HG02571 (cell line): Measurements from ENCODE around the gene INSR.

Experiments used
- ATAC-seq: cut with Tn5 transposase; IDR thresholded peaks from one replicate; pipeline ENCODE4 v1.9.1; 2021; ENCODE audit warnings: mild to moderate bottlenecking, moderate library complexity; ENCODE audit not compliant: unreplicated experiment

Gene INSR

DNA sequence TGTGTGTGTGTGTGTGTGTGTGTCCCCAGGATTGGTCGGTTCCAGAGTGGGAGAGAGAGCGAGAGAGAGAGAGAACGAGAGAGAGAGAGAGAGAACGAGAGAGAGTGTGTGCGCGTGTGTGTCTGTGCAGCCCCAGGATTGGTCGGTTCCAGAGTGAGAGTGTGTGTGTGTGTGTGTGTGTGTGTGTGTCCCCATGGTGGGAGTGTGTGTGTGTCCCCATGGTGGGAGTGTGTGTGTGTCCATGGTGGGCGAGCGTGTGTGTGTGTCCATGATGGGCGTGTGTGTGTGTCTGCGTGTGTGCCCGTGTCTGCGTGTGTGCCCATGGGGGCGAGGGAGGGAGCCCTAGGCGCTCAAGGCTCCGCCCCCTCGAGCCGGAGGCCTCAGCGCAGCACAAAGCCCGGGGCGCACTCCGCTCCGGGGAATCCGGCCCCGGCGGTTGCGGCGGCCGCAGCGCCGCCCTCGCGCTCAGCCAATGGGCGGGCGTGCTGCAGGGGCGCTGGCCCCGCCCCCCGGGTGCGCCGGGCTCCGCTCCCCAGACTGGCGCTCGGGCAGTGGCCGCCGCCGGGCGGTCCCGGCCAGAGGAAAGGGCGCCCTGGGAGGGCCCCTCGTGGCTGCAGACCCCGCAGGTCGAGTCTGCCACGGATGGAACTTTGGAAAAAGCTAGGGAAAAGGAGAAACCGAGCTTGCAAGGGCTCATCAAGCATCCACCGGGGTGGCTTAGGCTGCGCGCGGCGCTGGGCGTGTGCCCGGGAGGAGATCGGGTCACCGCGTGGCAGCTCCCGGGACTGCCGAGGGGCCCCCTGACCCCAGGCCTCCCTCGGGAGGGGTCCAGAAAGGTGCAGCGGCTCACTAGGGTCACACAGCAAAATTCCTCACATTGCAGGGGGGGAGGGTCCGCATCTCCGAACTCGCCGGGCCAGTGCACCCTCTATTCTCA lies 96.2 kb downstream of the INSR start:
- ATAC-seq = peak; percentile 74

GRCh38 chr19:7197119-7197759 lies 97.0 kb downstream of the INSR start:
- peak; percentile 61 for ATAC-seq

DNA sequence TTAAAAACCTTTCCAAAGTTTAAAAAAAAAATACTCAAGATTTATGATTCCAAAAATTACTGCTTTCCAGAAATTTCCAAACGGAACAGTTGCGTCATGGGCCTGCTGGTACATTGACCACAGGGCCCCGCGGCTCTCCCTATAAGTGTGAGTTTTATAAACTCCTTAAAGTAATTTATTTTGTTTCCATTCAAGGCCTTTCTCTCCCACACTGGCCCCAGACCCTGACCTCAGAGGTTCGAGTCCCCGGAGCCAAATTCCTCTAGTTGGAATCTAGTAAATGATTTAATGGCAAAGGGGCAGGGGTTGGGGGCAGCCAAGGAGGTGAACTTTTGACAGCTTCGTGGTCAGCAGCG lies 97.5 kb downstream of the INSR start:
- ATAC-seq = no peak

DNA sequence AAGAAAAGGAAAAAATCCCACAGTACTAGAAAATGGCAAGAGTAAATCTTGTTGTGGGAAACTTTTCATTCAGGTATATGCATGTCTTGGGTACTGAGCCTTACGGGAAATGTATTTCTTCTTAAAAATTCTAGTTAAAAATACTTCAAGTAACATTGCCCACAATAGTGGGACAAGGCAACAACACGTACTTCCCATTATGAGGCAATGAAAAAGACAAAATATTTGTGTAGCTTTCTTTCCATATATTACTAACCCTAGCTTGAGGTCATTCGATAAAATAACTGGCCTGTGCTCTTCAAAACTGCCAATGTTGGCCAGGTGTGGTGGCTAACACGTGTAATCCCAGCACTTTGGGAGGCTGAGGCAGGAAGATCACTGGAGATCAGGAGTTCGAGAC lies 99.2 kb downstream of the INSR start:
- ATAC-seq = no peak

DNA sequence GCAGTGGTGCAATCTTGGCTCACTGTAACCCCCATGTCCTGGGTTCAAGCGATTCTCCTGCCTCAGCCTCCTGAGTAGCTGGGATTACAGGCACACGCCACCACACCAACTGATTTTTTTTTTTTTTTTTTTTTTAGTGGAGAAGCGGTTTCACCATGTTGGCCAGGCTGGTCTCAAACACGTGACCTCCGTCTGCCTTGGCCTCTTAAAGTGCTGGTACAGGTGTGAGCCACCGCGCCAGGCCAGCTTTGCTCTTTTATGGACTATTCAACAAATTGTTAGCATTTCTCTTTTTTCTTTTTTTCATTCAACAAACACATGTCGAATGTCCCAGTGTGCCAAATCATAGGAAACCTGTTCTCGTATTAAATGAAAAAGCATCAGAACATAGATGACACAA lies 99.6 kb downstream of the INSR start:
- no peak for ATAC-seq

DNA sequence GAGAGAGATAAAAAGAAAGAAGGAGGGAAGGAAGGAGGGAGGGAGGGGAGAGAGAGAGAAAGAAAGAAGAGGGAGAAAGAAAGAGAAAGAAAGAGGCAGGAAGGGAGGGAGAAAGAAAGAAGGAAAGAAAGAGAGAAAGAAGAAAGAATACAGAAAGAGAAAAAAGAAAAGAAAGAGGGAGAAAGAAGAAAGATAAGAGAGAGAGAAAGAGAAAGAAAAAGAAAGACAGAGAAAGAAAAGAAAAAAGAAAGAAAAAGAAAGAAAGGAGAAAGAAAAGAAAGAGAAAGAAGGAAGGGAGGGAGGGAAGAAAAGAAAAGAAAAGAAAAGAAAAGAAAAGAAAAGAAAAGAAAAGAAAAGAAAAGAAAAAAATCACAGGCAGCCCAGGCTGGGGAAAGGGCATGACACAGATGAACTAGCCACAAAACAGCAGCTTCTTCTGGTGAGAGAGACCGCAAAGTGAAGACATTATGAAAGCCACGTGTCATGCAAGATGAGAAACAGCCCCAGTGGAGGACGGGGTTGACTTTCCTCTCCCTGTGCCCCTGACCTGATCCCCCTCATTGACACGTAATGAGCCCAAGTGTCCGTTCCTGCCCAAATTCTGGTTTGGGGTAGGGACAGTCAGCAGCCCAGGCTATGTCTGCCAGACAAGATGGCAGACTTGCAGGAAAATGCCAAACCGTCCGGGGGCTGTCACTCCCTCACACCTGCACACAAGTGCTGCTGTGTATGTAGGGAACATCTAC lies 102.1 kb downstream of the INSR start:
- no peak for ATAC-seq

- no peak for ATAC-seq
Measured at GRCh38 chr19:7188698-7189629, 105.2 kb downstream of the INSR start.

DNA sequence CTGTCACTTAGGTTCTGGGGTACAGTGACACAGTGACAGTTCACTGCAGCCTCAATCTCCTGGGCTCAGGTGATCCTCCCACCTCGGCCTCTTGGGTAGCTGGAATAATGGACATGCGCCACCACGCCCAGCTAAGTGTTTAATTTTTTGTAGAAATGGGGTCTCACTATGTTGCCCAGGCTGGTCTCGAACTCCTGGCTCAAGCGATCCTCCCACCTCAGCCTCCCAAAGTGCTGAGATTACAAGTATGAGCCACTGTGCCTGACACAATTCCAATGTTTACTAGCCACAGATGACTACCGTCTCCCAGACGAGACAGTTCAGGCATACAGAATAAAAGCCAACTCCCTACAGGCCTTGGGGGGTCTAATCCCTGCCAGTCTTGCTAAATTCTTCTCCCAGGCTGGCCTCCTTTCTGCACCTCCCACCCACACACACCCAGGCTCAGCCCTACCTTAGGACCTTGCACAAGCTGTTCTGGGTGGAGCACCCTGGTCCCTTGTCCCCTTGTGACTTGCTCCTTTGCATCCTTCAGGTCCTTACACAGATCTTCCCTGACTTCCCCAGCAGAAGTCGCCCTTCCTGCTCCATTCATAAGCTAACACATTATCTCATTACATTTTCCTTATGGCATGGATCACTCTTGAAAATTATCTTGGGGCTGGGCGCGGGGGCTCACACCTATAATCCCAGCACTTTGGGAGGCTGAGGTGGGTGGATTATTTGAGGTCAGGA lies 106.4 kb downstream of the INSR start:
- no peak for ATAC-seq

DNA sequence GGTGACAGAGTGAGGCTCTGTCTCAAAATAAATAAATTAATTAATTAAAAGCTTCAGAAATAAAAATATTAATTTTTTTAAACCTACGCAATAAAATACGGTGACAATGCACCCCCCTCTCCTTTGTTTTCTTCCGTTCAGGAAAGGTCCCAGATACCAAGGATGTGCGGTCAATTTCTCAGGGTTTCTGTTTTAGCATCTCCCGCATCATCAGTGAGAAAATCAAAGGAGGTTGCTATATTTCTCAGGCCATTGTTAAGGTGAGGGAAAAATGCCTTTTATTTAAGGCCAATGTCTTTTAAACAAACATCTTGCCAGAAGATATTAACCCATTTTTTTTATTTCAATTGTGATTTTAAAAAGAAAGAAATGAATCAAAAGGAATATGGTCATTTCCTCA lies 111.7 kb downstream of the INSR start:
- no peak for ATAC-seq

DNA sequence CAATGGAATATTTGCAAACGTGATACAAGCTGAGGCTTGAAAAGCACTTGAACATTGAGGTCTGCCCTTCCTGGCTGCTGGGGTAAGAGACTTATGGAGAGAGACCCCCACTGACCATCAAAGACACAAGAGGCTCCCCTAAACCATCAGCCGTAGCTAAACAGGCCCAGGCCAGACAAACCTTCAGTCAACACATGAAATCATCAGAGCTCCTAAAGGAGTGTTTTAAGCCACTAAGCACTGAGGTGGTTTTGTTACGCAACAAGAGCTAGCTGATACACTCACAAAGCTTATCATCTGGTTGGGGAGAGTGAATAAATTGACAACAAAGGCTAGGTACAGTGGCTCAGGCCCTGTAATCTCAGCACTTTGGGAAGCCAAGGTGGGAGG lies 114.3 kb downstream of the INSR start:
- ATAC-seq = no peak

DNA sequence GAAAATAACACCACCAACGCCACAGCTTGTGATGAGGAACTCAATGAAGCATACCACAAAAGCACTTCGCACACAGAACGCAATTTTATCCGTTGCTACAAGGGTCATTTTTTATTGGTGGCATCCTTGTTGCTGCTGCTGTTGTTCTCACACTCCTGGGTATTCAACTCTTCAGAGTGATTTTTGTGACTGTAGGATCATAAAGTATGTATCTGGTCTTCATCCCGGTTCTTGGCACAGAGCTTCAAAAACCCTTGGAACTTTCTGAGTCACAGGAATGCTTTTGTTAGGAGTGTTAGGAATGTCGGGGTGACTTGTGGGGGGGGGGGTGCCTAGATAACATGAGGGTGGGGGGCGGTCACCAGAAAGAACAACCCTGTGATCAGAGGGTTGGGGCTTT lies 116.3 kb downstream of the INSR start:
- no peak for ATAC-seq

- no peak for ATAC-seq
Measured at GRCh38 chr19:7176792-7177191, 117.4 kb downstream of the INSR start.

DNA sequence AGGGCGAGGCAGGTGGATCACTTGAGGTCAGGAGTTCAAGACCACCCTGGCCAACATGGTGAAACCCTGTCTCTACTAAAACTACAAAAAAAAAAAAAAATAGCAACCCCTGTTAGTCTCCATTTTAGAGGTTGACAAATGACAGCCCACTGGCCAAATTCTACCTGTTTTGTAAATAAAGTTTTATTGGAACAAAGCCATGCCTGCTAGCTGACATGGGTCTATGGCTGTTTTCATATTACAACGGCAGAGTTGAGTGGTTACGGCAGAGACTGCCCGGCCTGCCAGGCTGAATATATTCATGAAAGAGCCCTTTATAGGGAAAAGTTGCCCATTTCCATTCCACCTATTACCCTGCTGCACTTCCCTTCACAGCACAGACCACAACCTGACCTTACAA lies 121.4 kb downstream of the INSR start:
- ATAC-seq = no peak

GRCh38 chr19:7170983-7171382 lies 123.2 kb downstream of the INSR start:
- no peak for ATAC-seq

DNA sequence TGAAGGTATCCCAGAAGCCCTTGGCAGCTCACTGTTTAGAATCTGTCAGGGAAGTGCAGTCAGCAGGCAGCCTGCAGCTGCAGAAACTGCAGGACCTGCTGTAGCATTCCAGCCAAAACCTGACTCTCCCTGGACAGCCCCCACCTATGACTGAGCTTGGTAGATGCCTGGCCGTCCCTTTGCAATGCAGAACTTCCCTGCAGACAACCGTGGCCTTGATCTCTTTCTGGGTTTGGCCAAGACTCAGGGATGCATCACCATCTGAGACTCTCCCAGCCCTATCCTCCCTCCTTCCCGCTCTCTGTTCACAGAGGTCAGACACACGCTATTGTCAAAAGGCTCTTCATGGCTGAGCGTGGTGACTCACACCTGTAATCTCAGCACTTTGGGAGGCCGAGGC lies 125.3 kb downstream of the INSR start:
- no peak for ATAC-seq

GRCh38 chr19:7161292-7161691 lies 132.9 kb downstream of the INSR start:
- no peak for ATAC-seq

GRCh38 chr19:7159105-7159933 lies 134.9 kb downstream of the INSR start:
- no peak for ATAC-seq

DNA sequence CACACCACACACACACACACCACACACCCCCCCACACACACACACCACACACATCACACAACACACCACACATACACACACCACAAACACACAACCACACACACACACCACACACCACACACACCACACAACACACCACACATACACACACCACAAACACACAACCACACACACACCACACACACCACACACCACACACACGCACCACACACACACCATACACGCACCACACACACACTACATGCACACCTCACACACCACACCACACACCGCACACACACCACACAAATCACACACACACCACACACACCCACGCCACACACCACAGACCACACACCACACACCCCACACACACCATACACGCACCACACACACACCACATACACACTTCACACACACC lies 141.2 kb downstream of the INSR start:
- no peak for ATAC-seq

GRCh38 chr19:7152568-7152967 lies 141.6 kb downstream of the INSR start:
- no peak for ATAC-seq
